IMR-90 (cell line): ENCODE results near the gene HLA-DOB. TPM values are rescaled to one million over a fixed set of nuclear protein-coding genes. Genes with fewer than 3 reads are reported as not detected.

ENCODE experiments used
- ATAC-seq: fragments of 200-7000 bp; cut with Tn5 transposase; 2 replicates; pipeline ENCODE4 v1.9.1; 2020; ENCODE audit warnings: low read depth, mild to moderate bottlenecking, moderate library complexity
- BruUV-seq: library from RNA; stranded (reverse); fragments of 400-500 nt; replicated peaks from 2 replicates; lab custom pipeline; 2021; lab: Mats Ljungman, UMichigan
- CTCF ChIA-PET: fragments of 300-600 bp; formaldehyde crosslinking; extraction: SDS; loops from one replicate; lab custom pipeline; 2021; ENCODE audit warnings: antibody characterized with exemption; lab: Yijun Ruan, JAX
- POLR2A ChIA-PET: fragments of 300-600 bp; sonication (Branson Sonifier 250); formaldehyde crosslinking; loops from one replicate; lab custom pipeline; 2022; ENCODE audit warnings: antibody characterized with exemption; ENCODE audit not compliant: unreplicated experiment; lab: Charles Lee
- DNase-seq: peaks from one replicate; pipeline ENCODE4 v3.0.0; 2013
- H2AFZ ChIP-seq: replicated peaks from 2 replicates; pipeline ENCODE3; 2013; ENCODE audit warnings: low read length, mild to moderate bottlenecking; ENCODE audit not compliant: poor library complexity
- H2AK5ac ChIP-seq: 2 replicates; pipeline ENCODE4 v1.6.1; 2013; ENCODE audit warnings: low read depth, low read length, inconsistent platforms
- H2AK9ac ChIP-seq: replicated peaks from 2 replicates; pipeline ENCODE3; 2013; ENCODE audit warnings: mild to moderate bottlenecking, low read depth, low read length, moderate library complexity; ENCODE audit not compliant: poor library complexity
- H2BK120ac ChIP-seq: 2 replicates; pipeline ENCODE4 v1.6.1; 2013; ENCODE audit warnings: low read depth, low read length, inconsistent platforms
- H2BK15ac ChIP-seq: 3 replicates; pipeline ENCODE4 v1.6.1; 2013; ENCODE audit warnings: low read depth, low read length, inconsistent platforms
- H2BK20ac ChIP-seq: 2 replicates; pipeline ENCODE4 v1.6.1; 2013; ENCODE audit warnings: low read depth, mild to moderate bottlenecking, inconsistent platforms, low read length, moderate library complexity
- H2BK5ac ChIP-seq: 2 replicates; pipeline ENCODE4 v1.6.1; 2013; ENCODE audit warnings: mild to moderate bottlenecking, low read depth, low read length, inconsistent platforms; ENCODE audit not compliant: poor library complexity, severe bottlenecking
- H3K14ac ChIP-seq: replicated peaks from 2 replicates; pipeline ENCODE4 v1.6.1; 2013; ENCODE audit warnings: low read depth, low read length, inconsistent platforms
- H3K18ac ChIP-seq: 2 replicates; pipeline ENCODE4 v1.6.1; 2013; ENCODE audit warnings: low read depth, low read length, control low read depth
- H3K23ac ChIP-seq: 2 replicates; pipeline ENCODE4 v1.6.1; 2013; ENCODE audit warnings: low read depth, low read length, inconsistent platforms
- H3K27ac ChIP-seq: 2 replicates; pipeline ENCODE4 v1.5.1; 2013; ENCODE audit warnings: mild to moderate bottlenecking, control low read depth, low read length; ENCODE audit not compliant: insufficient read depth
- H3K27me3 ChIP-seq: 2 replicates; pipeline ENCODE4 v1.6.1; 2013; ENCODE audit warnings: low read length; ENCODE audit not compliant: control insufficient read depth, insufficient read depth
- H3K36me3 ChIP-seq: 2 replicates; pipeline ENCODE4 v1.6.1; 2013; ENCODE audit warnings: low read length, mixed read lengths; ENCODE audit not compliant: control insufficient read depth, insufficient read depth
- H3K4ac ChIP-seq: 2 replicates; pipeline ENCODE4 v1.6.1; 2013; ENCODE audit warnings: low read depth, low read length, inconsistent platforms
- H3K4me1 ChIP-seq: 2 replicates; pipeline ENCODE4 v1.6.1; 2013; ENCODE audit warnings: low read length, mixed read lengths; ENCODE audit not compliant: control insufficient read depth, insufficient read depth
- H3K4me2 ChIP-seq: 2 replicates; pipeline ENCODE4 v1.6.1; 2013; ENCODE audit warnings: low read depth, mild to moderate bottlenecking, control low read depth, low read length, moderate library complexity
- H3K4me3 ChIP-seq: 2 replicates; pipeline ENCODE4 v1.5.1; 2013; ENCODE audit warnings: low read depth, mild to moderate bottlenecking, control low read depth, low read length, moderate library complexity; ENCODE audit not compliant: insufficient read depth
- H3K56ac ChIP-seq: 2 replicates; pipeline ENCODE4 v1.6.1; 2013; ENCODE audit warnings: low read length, inconsistent platforms; ENCODE audit not compliant: insufficient read depth; ENCODE audit errors: extremely low read depth
- H3K79me1 ChIP-seq, 2 experiments: 2 replicates each; pipeline ENCODE4 v1.6.1; 2013; ENCODE audit warnings: low read length in 2 of 2, inconsistent platforms in 1 of 2, low read depth in 1 of 2
- H3K9ac ChIP-seq: 2 replicates; pipeline ENCODE4 v1.6.1; 2013; ENCODE audit warnings: low read depth, low read length, control low read depth
- H3K9me1 ChIP-seq: 2 replicates; pipeline ENCODE4 v1.6.1; 2013; ENCODE audit warnings: low read length, inconsistent platforms; ENCODE audit not compliant: insufficient read depth
- H3K9me3 ChIP-seq: 2 replicates; pipeline ENCODE4 v1.6.1; 2013; ENCODE audit warnings: low read length; ENCODE audit not compliant: control insufficient read depth, insufficient read depth
- H4K20me1 ChIP-seq: 2 replicates; pipeline ENCODE4 v1.6.1; 2013; ENCODE audit warnings: low read length, inconsistent platforms; ENCODE audit not compliant: insufficient read depth
- H4K5ac ChIP-seq: 2 replicates; pipeline ENCODE4 v1.6.1; 2013; ENCODE audit warnings: mild to moderate bottlenecking, low read depth, low read length, control low read depth
- H4K8ac ChIP-seq, 2 experiments: 2 replicates each; pipeline ENCODE4 v1.6.1; 2013; ENCODE audit warnings: low read depth in 2 of 2, low read length in 2 of 2, control low read depth in 1 of 2, inconsistent platforms in 1 of 2
- H4K91ac ChIP-seq: 2 replicates; pipeline ENCODE4 v1.6.1; 2013; ENCODE audit warnings: low read depth, low read length, inconsistent platforms; ENCODE audit not compliant: insufficient read depth
- CEBPB ChIP-seq: IDR thresholded peaks from 2 replicates; pipeline ENCODE4 v1.6.1; 2012; ENCODE audit warnings: low read depth, low read length, improper control_type of control experiment
- CHD1 ChIP-seq: IDR thresholded peaks from 2 replicates; pipeline ENCODE4 v1.6.1; 2012; ENCODE audit warnings: low read depth, low read length, improper control_type of control experiment
- CTCF ChIP-seq: conservative IDR thresholded peaks from 2 replicates; pipeline ENCODE4 v1.5.1; 2012; ENCODE audit warnings: mild to moderate bottlenecking, low read depth, low read length, improper control_type of control experiment
- MAZ ChIP-seq: IDR thresholded peaks from 2 replicates; pipeline ENCODE4 v1.6.1; 2012; ENCODE audit warnings: low read depth, mild to moderate bottlenecking, low read length, improper control_type of control experiment, moderate library complexity, borderline replicate concordance
- MXI1 ChIP-seq: IDR thresholded peaks from 2 replicates; pipeline ENCODE4 v1.6.1; 2012; ENCODE audit warnings: low read depth, mild to moderate bottlenecking, low read length, moderate library complexity, borderline replicate concordance
- POLR2A ChIP-seq: IDR thresholded peaks from 2 replicates; pipeline ENCODE4 v1.6.1; 2012; ENCODE audit warnings: mild to moderate bottlenecking, low read depth, low read length
- RFX5 ChIP-seq: IDR thresholded peaks from 2 replicates; pipeline ENCODE4 v1.8.0; 2012; ENCODE audit warnings: low read depth, mild to moderate bottlenecking, low read length, moderate library complexity
- USF2 ChIP-seq: fragments of 150-350 bp; IDR thresholded peaks from 2 replicates; pipeline ENCODE4 v1.6.1; 2017; ENCODE audit warnings: mild to moderate bottlenecking, antibody characterized with exemption, low read length, low read depth
- WGBS, 2 experiments: methylation state at CpG; one replicate each; pipeline versions ENCODE4 v1.1.5 to v1.1.7; 2013; ENCODE audit warnings: missing lambda C conversion rate in 2 of 2; ENCODE audit not compliant: insufficient read length in 1 of 2; ENCODE audit errors: extremely low coverage in 2 of 2; 5-methylcytosine and 5-hydroxymethylcytosine counted together
- dilution Hi-C: fragments of 300-500 bp; cut with HindIII; formaldehyde crosslinking; loops from one replicate; pipeline ENCODE4 v1.14.3; 2018; ENCODE audit warnings: low sequenced_read_pairs; ENCODE audit not compliant: unreplicated experiment
- in situ Hi-C: fragments of 300-500 bp; cut with MboI; formaldehyde crosslinking; loops from 3 replicates; pipeline ENCODE4 v1.14.3; 2019; ENCODE audit warnings: low sequenced_read_pairs, inconsistent platforms, mixed read lengths
- intact Hi-C: fragments of 100-400 bp; cut with micrococcal nuclease; formaldehyde crosslinking; loops from 2 replicates; pipeline ENCODE4 v1.10.0; 2022
- polyA plus RNA-seq, 3 experiments: library from polyadenylated mRNA; depleted of rRNA; stranded (reverse); fragments of >200 nt; gene quantifications; 2 replicates each; pipeline ENCODE4 v1.2.3, GENCODE V29; 2012; ENCODE audit warnings: low replicate concordance in 1 of 3
- total RNA-seq: library from RNA; depleted of rRNA; stranded (reverse); fragments of >200 nt; gene quantifications from 2 replicates; pipeline ENCODE4 v1.2.3, GENCODE V29; 2012
- TF ChIP-seq, protein P1 (sequence below): fragments of 150-350 bp; IDR thresholded peaks from 2 replicates; pipeline ENCODE4 v1.6.1; 2016; ENCODE audit warnings: low read depth, mild to moderate bottlenecking, low read length, moderate library complexity, borderline replicate concordance

The HLA-DOB gene
- total and polyA plus RNA-seq, 2 of the 4 experiments (the other 2 are of a cell fraction): 0.36 to 2.3 TPM

DNA sequence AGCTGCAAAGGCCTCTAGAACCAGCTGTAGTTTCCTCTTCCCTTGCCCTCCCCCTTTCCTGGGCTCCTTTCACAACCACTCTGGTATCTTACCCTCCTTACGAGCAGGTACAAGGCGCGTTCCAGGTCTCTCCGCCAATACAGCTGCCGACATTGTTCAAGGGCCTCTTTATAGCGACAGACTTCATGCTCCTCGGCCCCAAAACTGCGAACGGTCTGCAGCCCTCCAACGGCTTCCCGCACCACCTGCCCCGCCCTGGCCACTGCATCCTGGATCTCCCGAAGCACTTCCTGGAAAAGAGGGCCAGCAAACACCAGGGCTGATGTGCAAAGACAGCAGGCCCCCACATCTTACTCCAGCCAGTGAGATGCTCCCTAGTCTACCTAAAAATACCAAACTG lies 15.7 kb upstream of the HLA-DOB start:
- Histone ChIP-seq H3K79me1 (peaks cover 2 to 9% of the 10 kb centered on the region in 2 experiments; a peak in 2 of 4 replicates), H3K27me3 (no peaks in the 10 kb centered on the region), H4K91ac (no peak overlapping the region), H3K4me3 (no peak overlapping the region), H3K4me2 (no peak overlapping the region), H3K14ac (no peak overlapping the region), H4K5ac (no peak overlapping the region), H4K8ac (no peak overlapping the region), H4K20me1 (no peaks in the 10 kb centered on the region), H2AK9ac (no peak overlapping the region), H2AK5ac (no peak overlapping the region), H3K9me1 (no peaks in the 10 kb centered on the region), H3K36me3 (peaks cover 31% of the 10 kb centered on the region), H3K27ac (no peak overlapping the region), H2BK20ac (no peak overlapping the region), H2BK5ac (no peak overlapping the region), H3K9ac (no peak overlapping the region), H2BK120ac (no peak overlapping the region), H3K18ac (no peak overlapping the region), H3K23ac (no peak overlapping the region), H2BK15ac (no peak overlapping the region), H3K4ac (no peak overlapping the region), H3K56ac (no peak overlapping the region), H2AFZ (no peak overlapping the region), H3K4me1 (peaks cover 2% of the 10 kb centered on the region; the same call in 1 of the 2 replicates), H3K9me3 (no peaks in the 10 kb centered on the region)
- TF ChIP-seq CEBPB: no peak
- no peak for TF ChIP-seq CHD1
- no peak for TF ChIP-seq POLR2A
- no peak for TF ChIP-seq MXI1
- TF ChIP-seq, protein P1, sequence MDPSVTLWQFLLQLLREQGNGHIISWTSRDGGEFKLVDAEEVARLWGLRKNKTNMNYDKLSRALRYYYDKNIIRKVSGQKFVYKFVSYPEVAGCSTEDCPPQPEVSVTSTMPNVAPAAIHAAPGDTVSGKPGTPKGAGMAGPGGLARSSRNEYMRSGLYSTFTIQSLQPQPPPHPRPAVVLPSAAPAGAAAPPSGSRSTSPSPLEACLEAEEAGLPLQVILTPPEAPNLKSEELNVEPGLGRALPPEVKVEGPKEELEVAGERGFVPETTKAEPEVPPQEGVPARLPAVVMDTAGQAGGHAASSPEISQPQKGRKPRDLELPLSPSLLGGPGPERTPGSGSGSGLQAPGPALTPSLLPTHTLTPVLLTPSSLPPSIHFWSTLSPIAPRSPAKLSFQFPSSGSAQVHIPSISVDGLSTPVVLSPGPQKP: no peak
- no peak for TF ChIP-seq MAZ
- TF ChIP-seq RFX5: no peak
- no peak for TF ChIP-seq CTCF
- no peak for TF ChIP-seq USF2
- ChIA-PET POLR2A (no interaction called here), CTCF (interaction anchor here (0.7 kb wide), 1 partner anchor 702 kb away, joined by 3 read pairs; the partner anchor contains the start of gene FKBPL)
- DNase-seq (no peak), ATAC-seq (no peak)
- dilution Hi-C loops: no loop called here
- in situ Hi-C loops: no loop called here
- intact Hi-C loops: no loop called here
- 72% methylated on average over 10 of the region's 13 CpGs; no CpG with 5 or more reads in 1 of the 2 experiments for WGBS, 2 experiments
- BruUV-seq: no TSS peak
